Glutamatergic neuron (in vitro differentiated cells): Measurements from ENCODE around the gene BANF1. TPM values are rescaled to one million over a fixed set of nuclear protein-coding genes. Genes with fewer than 3 reads are reported as not detected.

Experiments
- DNase-seq: peaks from one replicate; pipeline ENCODE4 v3.0.0; 2022
- H3K27ac Mint-ChIP-seq: one replicate; pipeline ENCODE4 v1.8.0; 2020; ENCODE audit warnings: mild to moderate bottlenecking, mixed read lengths, inconsistent platforms; ENCODE audit not compliant: unreplicated experiment
- H3K27me3 Mint-ChIP-seq: one replicate; pipeline ENCODE4 v1.8.0; 2020; ENCODE audit warnings: mild to moderate bottlenecking, moderate library complexity, mixed read lengths, inconsistent platforms; ENCODE audit not compliant: unreplicated experiment
- H3K36me3 Mint-ChIP-seq: one replicate; pipeline ENCODE4 v1.8.0; 2020; ENCODE audit warnings: mild to moderate bottlenecking, mixed read lengths, inconsistent platforms; ENCODE audit not compliant: unreplicated experiment
- H3K4me1 Mint-ChIP-seq: one replicate; pipeline ENCODE4 v1.8.0; 2020; ENCODE audit warnings: mild to moderate bottlenecking, low read depth, mixed read lengths, inconsistent platforms; ENCODE audit not compliant: unreplicated experiment
- H3K4me3 Mint-ChIP-seq: one replicate; pipeline ENCODE4 v1.8.0; 2020; ENCODE audit warnings: mild to moderate bottlenecking, mixed read lengths, inconsistent platforms; ENCODE audit not compliant: unreplicated experiment
- H3K9me3 Mint-ChIP-seq: one replicate; pipeline ENCODE4 v1.8.0; 2020; ENCODE audit warnings: mild to moderate bottlenecking, moderate library complexity, mixed read lengths, inconsistent platforms; ENCODE audit not compliant: unreplicated experiment
- CTCF ChIP-seq: fragments of 200-600 bp; sonication (generic); IDR thresholded peaks from one replicate; pipeline ENCODE4 v1.5.0; 2021; ENCODE audit not compliant: partially characterized antibody, unreplicated experiment
- total RNA-seq: library from RNA; stranded (reverse); fragmentation: NEBNext Ultra II Directional; extraction: Animal tissue kit (Norgen Biotek cat#: 25700); gene quantifications from one replicate; pipeline ENCODE4 v1.2.1, GENCODE V29; 2021; ENCODE audit not compliant: unreplicated experiment

The BANF1 gene
- total RNA-seq, 1 donor from 2014 or later = 135 TPM

GRCh38 chr11:66015936-66016792, 13.9 kb downstream of the BANF1 start:
- Mint-ChIP-seq H3K4me1 (no peaks in the 10 kb centered on the region), H3K27ac (no peak overlapping the region), H3K36me3 (no peaks in the 10 kb centered on the region), H3K4me3 (no peak overlapping the region), H3K27me3 (no peaks in the 10 kb centered on the region), H3K9me3 (no peaks in the 10 kb centered on the region)
- no peak for DNase-seq
- TF ChIP-seq CTCF = no peak

- no peak for TF ChIP-seq CTCF
- no peaks in the 10 kb centered on the region for H3K4me1 Mint-ChIP-seq
- H3K27me3 Mint-ChIP-seq = peaks cover 3% of the 10 kb centered on the region
- no peak overlapping the region for H3K4me3 Mint-ChIP-seq
- H3K36me3 Mint-ChIP-seq = no peaks in the 10 kb centered on the region
- no peak overlapping the region for H3K27ac Mint-ChIP-seq
- DNase-seq = no peak
- H3K9me3 Mint-ChIP-seq = no peaks in the 10 kb centered on the region
Measured at GRCh38 chr11:66016793-66017177, 14.5 kb downstream of the BANF1 start.

GRCh38 chr11:66017321-66017720, 15.0 kb downstream of the BANF1 start:
- Mint-ChIP-seq H3K4me3 (no peak overlapping the region), H3K36me3 (no peaks in the 10 kb centered on the region), H3K9me3 (no peaks in the 10 kb centered on the region), H3K4me1 (no peaks in the 10 kb centered on the region), H3K27me3 (peaks cover 3% of the 10 kb centered on the region), H3K27ac (no peak overlapping the region)
- no peak for DNase-seq
- no peak for TF ChIP-seq CTCF

GRCh38 chr11:66020212-66020611, 17.9 kb downstream of the BANF1 start:
- no peaks in the 10 kb centered on the region for H3K36me3 Mint-ChIP-seq
- H3K4me1 Mint-ChIP-seq = no peaks in the 10 kb centered on the region
- no peak for DNase-seq
- H3K27me3 Mint-ChIP-seq = peaks cover 16% of the 10 kb centered on the region
- TF ChIP-seq CTCF = no peak
- H3K9me3 Mint-ChIP-seq = peaks cover 5% of the 10 kb centered on the region
- H3K27ac Mint-ChIP-seq = no peak overlapping the region
- no peak overlapping the region for H3K4me3 Mint-ChIP-seq

GRCh38 chr11:66020618-66021357, 18.5 kb downstream of the BANF1 start:
- no peak for TF ChIP-seq CTCF
- DNase-seq = no peak
- Mint-ChIP-seq H3K27me3 (peaks cover 17% of the 10 kb centered on the region), H3K9me3 (peaks cover 5% of the 10 kb centered on the region), H3K27ac (no peak overlapping the region), H3K4me1 (no peaks in the 10 kb centered on the region), H3K36me3 (no peaks in the 10 kb centered on the region), H3K4me3 (no peak overlapping the region)
